Ramos (cell line): ENCODE results near the gene CALML5.
"Not testable (repeated sequence)": the region's sequence is repeated elsewhere in the genome, so short reads cannot be mapped to it uniquely, and the experiment has no call there.

Experiments
- in situ Hi-C: fragments of 300-500 bp; cut with MboI; formaldehyde crosslinking; loops from one replicate; pipeline ENCODE4 v1.14.3; 2022; ENCODE audit warnings: low sequenced_read_pairs; ENCODE audit not compliant: unreplicated experiment

CALML5 gene

DNA sequence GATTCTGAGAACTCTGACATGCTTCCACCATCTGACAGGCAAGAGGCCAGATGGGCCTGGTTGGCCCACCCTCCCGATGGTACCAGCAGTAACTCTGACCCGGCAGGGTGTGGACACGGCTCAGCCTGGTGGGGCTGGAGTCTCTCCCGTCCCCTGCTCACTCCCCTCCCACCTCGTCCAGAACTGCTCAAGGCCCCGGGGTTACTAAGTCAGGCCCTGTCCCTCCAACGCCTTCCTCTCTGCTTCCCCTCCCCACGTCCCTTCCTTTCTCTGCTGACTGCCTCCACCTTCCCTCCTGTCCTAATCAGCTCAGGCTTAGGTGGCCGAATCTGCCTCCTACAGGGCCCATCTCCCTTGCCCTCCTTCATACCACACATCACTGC, 12.5 kb downstream of the CALML5 start:
- in situ Hi-C loops: no loop called here

DNA sequence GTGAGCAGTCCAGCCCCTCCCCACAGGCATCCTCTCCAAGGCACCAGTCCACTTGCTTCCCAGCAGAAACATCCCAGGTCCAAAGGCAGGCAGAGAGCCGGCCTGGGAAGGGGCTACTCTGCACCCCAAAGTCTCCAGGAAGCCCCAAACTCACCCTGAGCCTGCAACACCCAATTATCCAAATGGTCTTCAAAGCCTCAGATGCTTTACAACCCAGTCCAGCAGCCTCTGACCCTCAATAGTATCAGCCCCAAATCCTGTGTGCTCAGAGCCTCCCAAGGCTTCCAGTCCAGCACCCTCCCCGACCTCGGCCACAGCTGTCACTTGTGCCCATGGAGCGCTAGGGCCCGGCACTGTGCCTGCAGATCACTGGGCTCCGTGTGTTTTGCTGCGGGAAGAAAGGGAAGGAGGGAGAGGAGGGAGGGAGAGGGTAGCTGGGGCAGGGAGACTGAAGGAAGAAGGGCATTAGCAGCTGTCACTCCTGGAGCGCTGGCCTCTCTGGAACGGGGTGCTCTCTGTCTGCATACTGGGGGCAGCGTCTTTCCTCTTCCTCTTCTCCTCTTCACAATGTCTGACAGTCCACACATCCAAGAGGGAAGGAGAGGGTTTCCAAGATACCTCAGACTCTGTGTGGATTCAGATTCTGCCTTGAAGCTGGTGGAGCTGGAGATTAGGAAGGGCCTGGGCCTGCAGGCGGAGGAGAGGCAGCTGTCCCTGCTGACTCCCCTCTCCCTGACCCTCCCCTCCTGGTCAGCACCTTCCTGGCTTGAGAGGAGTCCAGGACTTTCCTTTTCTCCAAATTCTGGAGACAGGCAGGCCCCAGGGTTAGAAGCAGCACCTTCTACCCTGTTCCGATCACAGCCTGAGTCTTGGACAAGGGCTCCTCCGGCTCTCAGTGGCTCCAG, 13.2 kb downstream of the CALML5 start:
- in situ Hi-C loops: no loop called here

DNA sequence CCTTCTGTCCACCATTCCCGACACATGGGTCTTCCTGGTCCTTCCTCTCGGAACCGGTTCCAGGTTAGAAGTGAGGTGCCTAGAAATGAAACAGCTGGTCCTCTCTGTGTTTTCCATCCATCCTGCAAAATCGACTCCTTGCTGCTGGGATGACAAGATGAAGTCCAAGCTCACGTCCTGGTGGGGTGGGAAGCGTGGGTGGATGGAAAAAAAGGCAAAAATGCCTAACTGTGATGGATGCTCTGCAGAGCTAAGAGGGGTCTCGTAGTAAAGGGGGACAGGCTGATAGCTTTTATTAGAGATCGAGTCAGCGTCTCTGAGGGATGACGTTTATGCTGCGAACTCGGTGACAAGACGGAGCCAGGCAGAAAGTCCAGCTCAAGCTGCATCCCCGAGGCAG, 14.1 kb downstream of the CALML5 start:
- in situ Hi-C loops: no loop called here

DNA sequence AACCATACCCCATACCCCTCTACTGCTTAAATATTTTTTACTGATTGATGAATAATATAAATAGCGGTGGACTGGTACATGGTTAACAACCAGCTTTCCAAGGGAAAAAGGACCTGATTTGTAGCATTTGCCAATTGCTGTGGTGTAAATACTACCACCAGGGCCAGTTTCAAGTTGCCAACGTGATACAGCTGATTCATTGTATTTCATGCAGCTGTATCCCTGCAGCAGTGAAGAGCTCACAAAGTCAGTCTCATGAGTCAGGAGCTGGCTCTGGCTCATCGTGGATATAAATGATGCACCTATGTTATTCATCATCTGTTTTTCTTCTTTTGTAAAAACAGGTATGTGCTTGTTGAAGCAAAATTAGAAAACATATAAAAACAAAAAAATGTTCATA, 15.2 kb downstream of the CALML5 start:
- in situ Hi-C loops: no loop called here

DNA sequence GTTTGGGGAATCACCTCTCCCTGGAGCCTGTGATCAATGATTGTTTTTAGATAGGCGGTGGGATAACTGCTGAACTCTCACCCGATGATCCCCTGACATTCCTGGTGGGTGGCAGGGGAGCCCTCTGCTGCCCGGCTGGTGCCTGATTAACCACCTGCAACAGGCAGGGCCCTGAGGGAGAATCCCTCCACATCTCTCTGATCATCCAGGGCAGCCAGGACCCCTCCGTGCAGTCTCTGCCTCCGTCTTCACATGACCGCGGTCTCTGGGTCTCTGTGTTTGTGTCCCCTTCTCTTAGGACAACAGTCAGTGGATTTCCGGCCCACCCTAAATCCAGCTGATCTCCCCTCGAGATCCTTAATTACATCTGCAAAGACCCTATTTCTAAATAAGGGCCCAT, 17.4 kb downstream of the CALML5 start:
- in situ Hi-C loops: no loop called here

DNA sequence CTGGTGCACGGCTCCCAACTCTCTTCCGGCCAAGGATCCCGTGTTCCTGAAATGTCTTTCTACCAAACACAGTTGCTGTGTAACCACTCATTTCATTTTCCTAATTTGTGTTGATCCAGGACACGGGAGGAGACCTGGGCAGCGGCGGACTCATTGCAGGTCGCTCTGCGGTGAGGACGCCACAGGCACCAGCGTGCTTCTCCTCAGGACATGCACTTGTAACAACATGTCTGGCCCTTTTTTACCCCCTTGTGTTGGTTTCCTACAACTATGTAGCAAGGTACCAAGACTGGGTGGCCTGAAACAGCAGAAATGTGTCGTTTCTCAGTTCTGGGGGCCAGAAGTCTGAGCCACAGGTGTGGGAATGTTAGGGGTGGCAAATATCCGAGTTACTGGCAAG, 18.2 kb downstream of the CALML5 start:
- in situ Hi-C loops: no loop called here

DNA sequence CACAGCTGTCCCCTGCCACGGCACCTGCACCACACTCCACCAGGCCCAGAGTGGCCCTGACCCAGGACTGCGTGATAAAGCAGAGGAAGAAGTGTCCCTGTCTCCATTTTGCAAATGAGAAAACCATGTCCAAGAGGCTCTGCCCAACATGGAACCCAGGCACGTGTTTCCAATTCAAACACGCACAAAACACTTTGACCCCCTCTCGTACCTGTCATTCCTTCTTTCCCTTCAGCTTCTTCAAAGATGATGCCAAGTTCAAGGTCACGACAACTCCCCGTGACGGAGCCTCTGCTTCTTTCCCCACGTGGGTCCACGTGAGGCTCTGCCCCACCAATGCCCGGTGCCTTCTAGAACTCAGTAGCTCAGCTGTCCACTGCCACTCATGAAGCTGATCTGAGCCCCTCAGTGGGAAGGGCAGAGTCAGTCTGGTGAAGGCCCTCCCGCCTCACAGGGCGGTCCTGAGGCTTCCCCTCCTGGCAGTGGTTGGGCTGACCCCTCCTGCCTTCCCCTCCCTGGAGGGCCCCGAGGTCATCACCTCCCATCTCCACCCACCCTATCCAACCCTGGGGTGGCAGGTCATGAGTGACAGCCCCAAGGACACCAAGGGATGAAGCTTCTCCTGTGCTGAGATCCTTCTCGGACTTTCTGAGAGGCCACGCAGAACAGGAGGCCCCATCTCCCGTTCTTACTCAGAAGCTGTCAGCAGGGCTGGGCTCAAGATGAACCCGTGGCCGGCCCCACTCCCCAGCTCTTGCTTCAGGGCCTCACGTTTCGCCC, 19.0 kb downstream of the CALML5 start:
- in situ Hi-C loops: no loop called here

DNA sequence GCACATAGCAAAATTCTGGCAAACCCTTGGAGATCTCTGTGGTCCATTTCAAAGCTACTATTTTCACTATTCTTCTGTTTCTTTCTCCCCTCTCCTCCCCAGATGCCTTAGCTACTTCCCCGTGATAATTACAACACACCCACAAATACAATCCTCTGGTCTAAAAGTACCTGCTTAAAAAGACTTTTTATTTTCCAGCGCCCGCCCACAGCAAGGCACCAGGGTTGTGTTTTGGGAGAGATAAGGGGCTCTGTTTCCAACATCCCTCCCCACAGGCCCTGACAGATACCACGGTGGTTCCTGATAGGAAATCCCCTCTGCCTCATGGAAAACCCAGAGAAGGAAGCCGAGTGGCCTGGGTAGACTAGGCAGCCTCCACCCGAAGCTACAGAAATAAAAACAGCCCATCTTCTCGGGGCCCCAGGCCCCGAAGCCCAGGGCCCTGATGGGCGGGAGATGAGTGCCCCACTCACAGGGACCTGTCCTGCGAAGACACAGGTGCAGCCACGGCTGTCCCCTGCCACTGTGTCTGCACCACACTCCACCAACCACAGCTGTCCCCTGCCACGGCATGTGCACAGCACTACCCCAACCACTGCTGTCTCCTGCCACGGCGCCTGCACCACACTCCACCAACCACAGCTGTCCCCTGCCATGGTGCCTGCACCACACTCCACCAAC, 19.7 kb downstream of the CALML5 start:
- in situ Hi-C loops: no loop called here

DNA sequence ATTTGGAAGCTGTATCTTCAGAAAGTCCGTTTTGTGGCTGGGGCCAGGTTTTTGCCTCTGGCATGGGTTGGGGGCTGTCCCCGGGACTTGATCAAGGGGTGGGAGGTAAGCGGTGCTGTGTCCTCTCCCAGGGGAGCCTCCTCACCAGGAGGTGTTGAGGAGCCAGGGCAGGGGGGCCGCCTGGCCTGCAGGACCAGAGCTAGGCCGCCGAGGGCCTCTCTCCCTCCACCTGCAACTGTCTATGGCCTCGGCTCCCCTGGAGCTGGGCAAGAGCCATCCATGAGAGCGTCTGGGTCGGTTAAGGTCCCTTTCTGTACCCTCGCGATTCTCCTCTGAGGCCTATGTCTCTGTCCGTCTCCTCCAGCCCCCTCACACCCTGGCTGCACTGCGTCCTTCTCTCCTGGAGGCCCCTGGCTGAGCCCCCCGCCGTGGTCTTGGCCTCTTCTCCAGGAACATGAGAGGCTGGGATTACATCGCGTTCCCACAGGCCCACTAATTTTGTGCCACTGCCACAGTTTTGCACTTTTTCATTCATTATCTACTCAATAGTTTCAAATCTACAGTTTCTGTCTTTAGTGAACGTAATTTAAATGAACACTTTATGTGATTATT, 20.6 kb downstream of the CALML5 start:
- in situ Hi-C loops: no loop called here

DNA sequence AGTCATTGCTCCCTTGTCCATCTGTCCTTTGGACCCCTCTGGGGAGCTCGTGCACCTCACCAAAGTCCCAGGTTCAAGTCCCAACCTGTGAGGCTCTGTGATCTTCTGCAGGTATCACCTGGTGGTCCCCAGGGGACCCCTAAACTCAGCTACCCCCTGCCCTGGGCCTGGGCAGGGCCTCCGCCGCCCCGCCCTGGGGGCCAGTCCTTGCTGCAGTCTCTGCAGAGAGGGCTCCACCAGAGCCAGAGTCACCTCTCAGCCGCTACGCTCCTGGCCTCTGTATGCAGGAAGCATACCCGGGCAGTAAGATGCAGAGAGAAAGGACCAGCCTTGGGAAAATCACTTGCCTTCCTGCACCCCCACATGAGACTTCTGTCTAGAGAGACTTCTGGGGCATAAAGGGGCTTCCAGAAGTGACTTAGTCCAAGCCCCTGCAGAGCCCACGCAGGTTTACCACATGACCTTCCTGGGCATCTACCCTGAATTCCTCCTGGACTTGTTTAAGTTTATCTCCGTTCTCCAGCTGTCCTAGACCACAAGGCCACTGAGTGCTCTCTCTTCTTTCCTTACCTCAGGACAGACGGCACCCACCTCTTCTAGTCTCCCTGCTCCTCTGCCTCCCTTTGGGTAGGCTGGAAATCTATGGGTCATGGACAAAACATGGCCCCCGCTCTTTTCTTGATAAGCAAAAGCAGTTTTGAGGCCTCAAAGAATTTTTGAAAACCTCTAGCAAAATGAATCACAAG, 21.2 kb downstream of the CALML5 start:
- in situ Hi-C loops: no loop called here

DNA sequence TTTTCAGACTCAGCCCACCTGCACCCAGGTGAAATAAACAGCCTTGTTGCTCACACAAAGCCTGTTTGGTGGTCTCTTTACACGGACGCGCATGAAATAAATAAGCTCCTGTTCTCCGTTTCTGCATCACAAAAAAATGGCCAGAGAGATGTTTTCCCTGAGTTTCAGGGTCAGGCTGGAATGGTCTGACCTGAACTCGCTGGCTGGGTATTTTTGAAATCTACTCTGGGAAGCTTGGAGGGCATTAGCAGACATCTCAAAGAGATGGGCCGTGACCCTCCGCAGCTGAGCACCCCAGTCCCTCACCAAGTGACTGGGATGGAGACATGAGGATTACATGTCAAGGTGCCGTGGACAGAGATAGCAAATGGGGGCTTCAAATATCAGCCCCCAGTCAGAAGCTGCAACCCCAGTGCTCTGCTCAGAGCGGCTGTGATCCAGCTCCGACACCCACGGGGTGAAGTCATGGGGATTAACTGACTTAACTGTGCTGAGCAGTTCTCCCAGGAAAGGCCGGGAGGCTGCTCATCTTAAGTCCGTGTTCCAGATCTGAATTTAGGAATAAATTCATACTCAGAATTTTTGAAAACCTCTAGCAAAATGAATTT, 22.3 kb downstream of the CALML5 start:
- in situ Hi-C loops: no loop called here

DNA sequence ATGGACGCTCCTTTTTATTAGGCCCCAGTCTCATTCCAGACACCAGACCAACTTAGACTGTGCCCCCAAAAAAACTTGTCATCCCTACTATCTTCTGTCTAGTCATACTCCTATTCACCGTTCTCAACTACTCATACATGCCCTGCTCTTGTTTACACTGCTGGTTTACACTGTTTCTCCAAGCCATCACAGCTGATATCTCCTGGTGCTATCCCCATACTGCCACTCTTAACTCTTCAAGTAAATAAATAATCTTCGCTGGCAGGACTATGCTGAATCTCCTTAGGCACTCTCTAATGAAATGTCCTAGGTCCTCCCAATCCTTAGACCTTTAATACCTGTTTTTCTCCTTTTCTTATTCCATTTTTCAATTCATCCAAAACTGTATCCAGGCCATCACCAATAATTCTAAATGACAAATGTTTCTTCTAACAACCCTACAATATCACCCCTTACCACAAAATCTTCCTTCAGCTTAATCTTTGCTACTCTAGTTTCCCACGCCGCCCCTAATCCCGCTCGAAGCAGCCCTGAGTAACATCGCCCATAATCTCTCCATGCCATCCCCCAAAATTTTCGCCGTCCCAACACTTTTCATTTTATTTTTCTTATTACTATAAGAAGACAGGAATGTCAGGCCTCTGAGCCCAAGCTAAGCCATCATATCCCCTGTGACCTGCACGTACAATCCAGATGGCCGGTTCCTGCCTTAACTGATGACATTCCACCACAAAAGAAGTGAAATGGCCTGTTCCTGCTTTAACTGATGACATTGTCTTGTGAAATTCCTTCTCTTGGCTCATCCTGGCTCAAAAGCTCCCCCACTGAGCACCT, 23.2 kb downstream of the CALML5 start:
- in situ Hi-C loops: not testable (repeated sequence)

DNA sequence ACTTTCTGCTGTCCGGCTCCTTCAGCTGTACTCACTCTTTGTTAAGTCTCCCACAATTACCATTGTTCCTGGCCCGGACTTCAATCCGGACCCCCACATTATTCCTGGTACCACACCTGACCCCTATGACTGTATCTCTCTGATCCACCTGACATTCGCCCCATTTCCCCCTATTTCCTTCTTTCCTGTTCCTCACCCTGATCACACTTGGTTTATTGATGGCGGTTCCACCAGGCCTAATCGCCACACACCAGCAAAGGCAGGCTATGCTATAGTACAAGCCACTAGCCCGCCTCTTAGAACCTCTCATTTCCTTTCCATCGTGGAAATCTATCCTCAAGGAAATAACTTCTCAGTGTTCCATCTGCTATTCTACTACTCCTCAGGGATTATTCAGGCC, 24.3 kb downstream of the CALML5 start:
- in situ Hi-C loops: not testable (repeated sequence)

DNA sequence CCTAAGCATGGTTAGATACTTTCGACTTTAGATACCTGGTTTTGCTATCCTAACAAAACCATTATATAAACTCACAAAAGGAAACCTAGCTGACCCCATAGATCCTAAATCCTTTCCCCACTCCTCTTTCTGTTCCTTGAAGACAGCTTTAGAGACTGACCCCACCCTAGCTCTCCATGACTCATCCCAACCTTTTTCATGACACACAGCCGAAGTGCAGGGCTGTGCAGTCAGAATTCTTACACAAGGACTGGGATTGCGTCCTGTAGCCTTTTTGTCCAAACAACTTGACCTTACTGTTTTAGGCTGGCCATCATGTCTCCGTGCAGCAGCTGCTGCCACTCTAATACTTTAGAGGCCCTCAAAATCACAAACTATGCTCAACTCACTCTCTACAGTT, 24.7 kb downstream of the CALML5 start:
- in situ Hi-C loops: not testable (repeated sequence)

DNA sequence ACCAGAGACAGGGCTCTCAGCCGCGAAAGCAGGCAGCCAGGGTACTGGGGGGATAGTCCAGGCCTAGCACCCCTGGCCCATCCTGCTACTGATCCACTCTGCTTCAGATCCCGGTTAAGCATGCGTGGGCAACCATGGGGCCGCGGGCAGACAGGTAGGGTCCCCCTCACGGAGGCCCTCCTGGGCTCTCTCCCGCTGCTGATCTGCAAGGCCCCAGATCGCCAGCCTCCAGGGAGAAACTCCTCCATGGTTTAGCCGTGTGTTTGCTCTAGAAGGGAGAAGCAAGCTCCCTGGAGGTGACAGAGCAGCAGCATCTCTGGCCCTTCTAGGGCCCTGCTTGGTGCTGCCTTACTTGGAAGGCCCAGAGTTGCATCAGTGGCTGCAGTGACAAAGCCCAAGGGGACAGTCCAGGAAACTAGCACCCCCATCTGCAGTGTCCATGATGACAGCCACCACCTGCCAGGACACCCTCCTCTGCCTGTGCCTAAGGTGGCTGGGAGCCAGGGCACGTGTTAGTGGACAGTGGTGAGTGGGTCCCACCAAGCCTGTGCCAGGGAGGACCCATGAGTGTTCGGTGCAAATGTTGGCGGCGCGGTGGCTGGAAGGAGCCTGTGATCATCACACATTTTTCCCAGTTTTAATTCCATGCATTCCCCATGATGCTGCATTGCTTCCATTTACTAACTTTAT, 29.2 kb downstream of the CALML5 start:
- in situ Hi-C loops: no loop called here

DNA sequence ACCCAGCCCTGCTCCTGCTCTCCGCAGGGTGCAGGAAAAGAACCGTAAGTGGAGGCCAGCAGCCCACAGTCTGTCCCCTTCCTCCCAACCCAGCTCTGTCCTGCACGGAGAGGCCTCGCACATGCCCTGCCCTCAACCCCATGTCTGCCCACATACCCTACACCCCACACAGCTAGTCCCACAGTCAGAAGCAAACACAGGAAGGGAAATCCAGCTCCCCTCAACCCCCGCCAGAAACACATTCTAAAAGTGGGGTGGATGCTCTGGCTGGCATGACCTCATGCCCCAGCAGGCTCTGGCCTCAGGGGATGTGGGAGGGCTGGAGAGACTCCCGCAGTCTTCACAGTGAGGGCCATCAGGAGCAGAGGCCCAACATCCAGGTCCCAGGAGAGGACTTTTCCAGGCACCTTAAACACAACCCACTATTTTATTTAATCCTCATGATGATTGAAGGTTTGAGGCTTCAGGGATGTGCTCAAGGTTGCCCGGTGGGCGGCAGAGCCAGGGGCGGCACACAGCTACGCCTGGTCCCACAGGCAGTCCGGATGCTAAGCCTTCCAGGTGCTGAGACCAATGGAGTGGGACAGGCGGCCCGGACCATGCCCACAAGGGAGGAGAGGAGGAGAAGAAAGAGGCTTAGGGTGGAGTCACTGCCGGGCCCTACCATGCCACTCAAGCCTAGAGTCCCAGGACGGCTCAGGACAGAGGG, 29.9 kb downstream of the CALML5 start:
- in situ Hi-C loops: no loop called here

DNA sequence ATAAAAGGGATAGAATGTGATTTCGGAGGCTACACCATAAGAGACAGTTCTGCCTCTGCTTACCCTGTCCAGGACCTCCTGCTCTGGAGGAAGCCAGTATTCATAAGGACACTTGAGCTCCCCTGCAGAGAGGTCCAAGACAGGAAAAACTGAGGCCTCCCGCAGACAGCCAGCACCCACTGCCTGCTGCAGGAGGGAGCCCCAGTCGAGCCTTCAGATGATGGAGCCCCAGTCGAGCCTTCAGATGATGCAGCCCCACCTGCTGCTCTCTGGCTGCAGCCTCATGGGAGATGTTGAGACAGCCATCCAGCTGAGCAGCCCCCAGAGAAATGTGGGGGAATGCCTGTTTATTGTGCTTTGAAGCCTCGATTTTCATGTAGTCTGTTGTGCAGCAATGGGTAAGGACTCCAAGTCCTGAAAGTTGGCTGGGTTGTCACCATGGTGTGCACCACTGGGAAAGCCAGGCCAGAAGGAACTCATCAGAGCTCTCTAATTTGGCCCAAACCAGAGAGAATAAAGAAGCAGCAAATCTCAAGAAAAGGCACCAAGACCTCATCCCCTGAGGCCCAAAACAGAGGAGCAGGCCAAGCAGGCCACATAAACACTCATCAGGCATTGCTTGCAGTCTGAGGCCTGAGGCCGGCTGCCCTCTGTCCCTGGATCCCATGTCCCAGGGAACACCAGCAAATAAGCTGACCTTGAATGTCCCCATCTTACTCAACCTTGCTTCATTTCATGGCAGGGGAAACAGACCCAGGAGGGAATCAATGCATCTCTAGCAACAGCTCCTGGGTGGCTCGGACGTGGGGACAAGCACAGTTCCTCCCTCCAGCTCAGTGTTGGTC, 30.9 kb downstream of the CALML5 start:
- in situ Hi-C loops: no loop called here
